ENCODE measurements around the gene GREB1L. TPM values are rescaled to one million over a fixed set of nuclear protein-coding genes. Genes with fewer than 3 reads are reported as not detected.
"Not testable (repeated sequence)": the region's sequence is repeated elsewhere in the genome, so short reads cannot be mapped to it uniquely, and the experiment has no call there.

The GREB1L gene
- polyA plus RNA-seq, 3 donors from 2014 or later: 0.21 TPM; not detected in 2

DNA sequence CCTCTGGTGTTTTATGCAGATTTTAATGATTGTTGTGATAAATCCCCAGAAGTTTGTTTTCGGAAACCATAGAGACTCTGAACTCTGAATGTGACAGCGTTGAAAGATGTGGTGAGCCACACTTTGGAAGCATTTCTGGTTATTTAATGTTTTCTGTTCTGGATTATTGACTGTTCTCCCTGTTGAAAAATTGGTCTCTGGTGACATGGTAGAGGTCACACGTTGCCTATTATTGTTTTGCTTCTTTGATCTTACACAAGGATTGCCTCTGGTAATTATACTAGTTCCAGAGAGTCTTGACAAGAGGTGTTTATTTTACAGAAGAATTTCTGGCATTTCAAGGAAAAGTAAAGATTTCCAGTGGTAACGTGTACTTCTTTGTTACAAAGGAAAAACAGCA is 127.1 kb downstream of the GREB1L start:
- Mint-ChIP-seq H3K9me3 (peaks cover 0 to 1% (median 0%) of the 10 kb centered on the region in 6 donors), H3K4me3 (no peak overlapping the region), H3K4me1 (no peaks in the 10 kb centered on the region), H3K27me3 (ENCODE audit: low read depth in 3 of 3) (peaks cover 0 to 5% (median 2%) of the 10 kb centered on the region in 3 donors), H3K27ac (no peak overlapping the region), H3K36me3 (no peaks in the 10 kb centered on the region)
- no peak for DNase-seq

DNA sequence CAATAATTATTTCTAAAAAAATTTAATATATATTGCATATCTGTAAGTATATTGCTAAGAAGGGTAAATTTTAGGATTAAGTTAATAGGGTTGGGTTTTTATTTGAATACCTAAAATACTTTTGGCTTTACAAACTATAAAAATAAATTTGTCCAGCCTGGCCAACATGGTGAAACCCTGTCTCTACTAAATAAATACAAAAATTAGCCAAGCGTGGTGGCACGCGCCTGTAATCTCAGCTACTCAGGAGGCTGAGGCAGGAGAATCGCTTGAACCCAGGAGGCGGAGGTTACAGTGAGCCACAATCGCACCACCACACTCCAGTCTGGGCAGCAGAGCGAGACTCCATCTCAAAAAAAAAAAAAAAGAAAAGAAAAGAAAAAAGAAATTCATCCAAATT is 127.6 kb downstream of the GREB1L start:
- H3K36me3 Mint-ChIP-seq; H3K27ac Mint-ChIP-seq; H3K27me3 Mint-ChIP-seq (ENCODE audit: low read depth in 3 of 3); H3K9me3 Mint-ChIP-seq; H3K4me3 Mint-ChIP-seq; DNase-seq; H3K4me1 Mint-ChIP-seq: not testable (repeated sequence)

DNA sequence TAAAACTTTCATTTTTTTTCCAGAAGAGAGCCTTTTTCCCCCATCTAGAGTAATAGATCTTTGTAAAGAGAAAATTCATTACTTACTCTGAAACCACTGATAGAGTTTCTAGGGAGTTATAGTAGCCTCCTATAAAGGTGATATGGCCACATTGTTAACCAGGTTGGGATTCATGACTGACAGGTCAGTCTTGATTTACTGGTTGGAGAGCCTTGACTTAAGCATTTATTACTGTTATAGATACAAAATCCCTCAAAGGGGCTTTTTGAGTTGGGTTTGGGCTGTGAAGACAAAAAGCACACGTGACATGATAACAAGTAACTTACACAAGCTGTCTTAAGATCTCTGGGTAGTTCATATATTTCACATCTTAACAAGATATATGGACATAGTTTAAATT is 141.0 kb downstream of the GREB1L start:
- H3K27ac Mint-ChIP-seq: no peak overlapping the region
- no peak for DNase-seq
- H3K27me3 Mint-ChIP-seq (ENCODE audit: low read depth in 3 of 3): peaks cover 0 to 2% (median 2%) of the 10 kb centered on the region in 3 donors
- H3K4me3 Mint-ChIP-seq: no peak overlapping the region
- H3K9me3 Mint-ChIP-seq: no peaks in the 10 kb centered on the region
- no peaks in the 10 kb centered on the region for H3K4me1 Mint-ChIP-seq
- no peaks in the 10 kb centered on the region for H3K36me3 Mint-ChIP-seq

DNA sequence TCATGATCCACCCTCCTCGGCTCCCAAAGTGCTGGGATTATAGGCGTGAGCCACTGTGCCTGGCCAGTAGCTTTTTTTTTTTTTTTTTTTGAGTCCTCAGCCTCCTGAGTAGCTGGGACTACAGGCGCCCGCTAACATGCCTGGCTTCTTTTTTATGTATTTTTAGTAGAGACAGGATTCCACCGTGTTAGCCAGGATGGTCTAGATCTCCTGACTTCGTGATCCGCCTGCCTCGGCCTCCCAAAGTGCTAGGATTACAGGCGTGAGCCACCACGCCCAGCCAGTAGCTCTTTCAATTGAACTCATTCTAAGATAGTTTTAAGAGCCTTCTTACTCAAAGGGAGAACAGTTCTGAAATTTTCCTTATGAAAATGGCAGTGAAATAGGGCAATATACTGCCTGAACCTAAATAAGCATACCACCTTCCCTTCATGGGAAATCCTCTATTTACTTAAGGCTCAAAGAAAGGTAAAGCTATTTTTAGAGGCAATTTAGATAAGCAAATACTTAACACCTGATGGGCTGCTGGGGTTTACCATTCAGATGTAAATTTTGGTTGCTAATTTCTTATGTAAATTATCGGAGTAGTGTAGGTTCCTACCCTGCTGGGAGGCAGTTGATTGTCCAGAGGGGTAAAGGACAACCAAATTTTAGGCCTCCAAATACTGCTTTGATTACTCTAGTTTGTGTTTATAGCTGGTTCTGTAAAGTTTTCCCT is 144.7 kb downstream of the GREB1L start:
- no peak for DNase-seq
- peaks cover 0 to 9% (median 6%) of the 10 kb centered on the region in 3 donors for H3K27me3 Mint-ChIP-seq (ENCODE audit: low read depth in 3 of 3)
- no peak overlapping the region for H3K27ac Mint-ChIP-seq
- H3K4me1 Mint-ChIP-seq: no peaks in the 10 kb centered on the region
- no peak overlapping the region for H3K4me3 Mint-ChIP-seq
- H3K9me3 Mint-ChIP-seq: no peaks in the 10 kb centered on the region
- no peaks in the 10 kb centered on the region for H3K36me3 Mint-ChIP-seq

DNA sequence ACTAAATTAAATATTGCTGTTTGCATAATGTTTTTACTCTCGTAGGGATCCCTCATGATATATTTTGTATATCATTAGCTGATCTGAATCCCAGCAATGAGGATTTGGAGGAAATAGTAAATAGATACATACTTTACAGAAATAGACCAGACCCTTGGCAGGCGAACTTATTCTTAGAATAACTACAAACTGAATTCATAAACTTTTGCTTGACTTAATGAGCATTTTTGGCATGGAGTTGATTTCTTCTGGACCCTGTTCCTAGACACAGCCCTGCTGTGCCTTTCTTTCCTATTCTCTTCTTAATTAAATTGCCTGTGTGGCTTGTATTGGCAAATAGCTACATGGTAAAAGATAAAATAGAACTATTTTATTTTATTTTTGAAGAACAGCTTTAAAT is 145.9 kb downstream of the GREB1L start:
- no peak overlapping the region for H3K4me3 Mint-ChIP-seq
- H3K27me3 Mint-ChIP-seq (ENCODE audit: low read depth in 3 of 3): peaks cover 0 to 11% (median 6%) of the 10 kb centered on the region in 3 donors
- H3K27ac Mint-ChIP-seq: no peak overlapping the region
- no peak for DNase-seq
- no peaks in the 10 kb centered on the region for H3K4me1 Mint-ChIP-seq
- no peaks in the 10 kb centered on the region for H3K36me3 Mint-ChIP-seq
- no peaks in the 10 kb centered on the region for H3K9me3 Mint-ChIP-seq

GRCh38 chr18:21389283-21389682 is 147.3 kb downstream of the GREB1L start:
- Mint-ChIP-seq H3K4me1 (no peaks in the 10 kb centered on the region), H3K27ac (no peak overlapping the region), H3K9me3 (no peaks in the 10 kb centered on the region), H3K36me3 (no peaks in the 10 kb centered on the region), H3K27me3 (ENCODE audit: low read depth in 3 of 3) (peaks cover 0 to 11% (median 3%) of the 10 kb centered on the region in 3 donors), H3K4me3 (no peak overlapping the region)
- DNase-seq: no peak

GRCh38 chr18:21389903-21390302 is 147.9 kb downstream of the GREB1L start:
- Mint-ChIP-seq H3K27me3 (ENCODE audit: low read depth in 3 of 3) (peaks cover 0 to 11% (median 3%) of the 10 kb centered on the region in 3 donors), H3K36me3 (no peaks in the 10 kb centered on the region), H3K27ac (no peak overlapping the region), H3K9me3 (no peaks in the 10 kb centered on the region), H3K4me3 (no peak overlapping the region), H3K4me1 (no peaks in the 10 kb centered on the region)
- no peak for DNase-seq

DNA sequence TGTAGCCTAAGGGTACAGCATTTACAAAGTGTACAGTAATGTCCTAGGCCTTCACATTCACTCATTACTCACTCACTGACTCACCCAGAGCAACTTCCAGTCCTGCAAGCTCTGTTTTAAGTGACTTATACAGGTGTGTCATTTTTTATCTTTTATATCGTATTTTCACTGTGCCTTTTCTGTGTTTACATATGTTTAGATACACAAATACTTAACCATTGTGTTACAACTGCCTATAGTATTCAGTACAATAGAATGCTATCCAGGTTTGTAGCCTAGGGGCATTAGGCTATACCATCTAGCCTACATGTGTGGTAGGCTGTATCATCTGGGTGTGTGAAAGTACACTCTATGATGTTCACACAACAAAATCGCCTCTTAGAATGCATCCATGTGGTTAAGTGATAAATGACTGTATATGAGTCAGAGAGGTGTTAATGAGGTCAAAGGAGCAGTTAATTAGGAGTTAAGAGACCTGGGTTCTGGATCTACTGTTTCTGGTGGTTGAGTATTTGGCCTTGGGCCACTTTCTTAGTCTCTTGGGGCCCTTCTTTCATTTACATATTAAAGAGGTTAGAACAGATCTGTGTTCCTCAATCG is 149.1 kb downstream of the GREB1L start:
- H3K27ac Mint-ChIP-seq: no peak overlapping the region

DNA sequence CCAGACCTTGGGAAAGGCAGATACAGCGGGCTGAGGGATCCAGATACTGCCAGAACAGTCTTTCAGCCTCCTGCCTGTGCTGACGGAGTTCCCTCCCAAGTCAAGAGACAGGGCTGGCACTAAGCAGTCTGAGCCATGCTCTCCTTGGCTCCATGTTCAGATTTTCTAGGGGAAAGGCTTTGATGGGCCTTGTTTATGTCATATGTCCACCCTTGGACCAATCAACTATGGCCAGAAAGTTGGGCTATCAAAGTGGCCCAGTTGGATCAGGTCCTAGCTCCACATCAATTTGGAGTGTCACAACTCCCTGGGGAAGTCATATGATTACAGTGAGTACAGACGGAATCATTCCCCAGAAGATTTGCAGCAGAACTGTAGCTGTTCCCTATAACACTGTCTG is 152.0 kb downstream of the GREB1L start:
- H3K4me1 Mint-ChIP-seq: no peaks in the 10 kb centered on the region
- no peak for DNase-seq
- peaks cover 0 to 10% (median 3%) of the 10 kb centered on the region in 3 donors for H3K27me3 Mint-ChIP-seq (ENCODE audit: low read depth in 3 of 3)
- no peaks in the 10 kb centered on the region for H3K9me3 Mint-ChIP-seq
- H3K27ac Mint-ChIP-seq: no peak overlapping the region
- no peaks in the 10 kb centered on the region for H3K36me3 Mint-ChIP-seq
- no peak overlapping the region for H3K4me3 Mint-ChIP-seq

More for the DNA sequence above, 149.1 kb downstream of the GREB1L start:
- DNase-seq: no peak
- peaks cover 0 to 10% (median 3%) of the 10 kb centered on the region in 3 donors for H3K27me3 Mint-ChIP-seq (ENCODE audit: low read depth in 3 of 3)
- no peaks in the 10 kb centered on the region for H3K9me3 Mint-ChIP-seq
- H3K4me3 Mint-ChIP-seq: no peak overlapping the region
- no peaks in the 10 kb centered on the region for H3K36me3 Mint-ChIP-seq
- H3K4me1 Mint-ChIP-seq: no peaks in the 10 kb centered on the region

DNA sequence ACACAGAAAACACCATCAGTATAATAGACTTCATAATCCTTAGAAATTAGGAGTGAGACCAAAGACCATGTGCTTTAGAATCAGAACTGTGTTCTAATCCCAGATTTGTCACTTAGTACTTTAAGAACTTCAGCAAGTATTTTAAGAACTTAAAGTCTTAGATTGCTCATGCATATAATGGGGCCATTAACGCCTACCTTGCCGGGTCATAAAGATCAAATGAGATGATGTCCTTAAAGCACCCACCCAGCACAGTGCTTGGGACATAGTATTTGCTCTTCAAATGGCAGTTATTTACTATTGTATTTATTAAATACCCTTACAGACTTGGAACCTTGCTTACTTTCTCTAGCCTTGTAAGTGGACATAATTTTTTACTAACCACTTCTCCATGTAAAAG is 156.1 kb downstream of the GREB1L start:
- no peak overlapping the region for H3K4me3 Mint-ChIP-seq

GRCh38 chr18:21402272-21402671 is 160.2 kb downstream of the GREB1L start:
- no peaks in the 10 kb centered on the region for H3K9me3 Mint-ChIP-seq
- DNase-seq: no peak
- H3K36me3 Mint-ChIP-seq: no peaks in the 10 kb centered on the region
- H3K4me3 Mint-ChIP-seq: no peak overlapping the region
- no peaks in the 10 kb centered on the region for H3K4me1 Mint-ChIP-seq
- H3K27ac Mint-ChIP-seq: no peak overlapping the region
- peaks cover 0 to 6% (median 0%) of the 10 kb centered on the region in 3 donors for H3K27me3 Mint-ChIP-seq (ENCODE audit: low read depth in 3 of 3)

More for the DNA sequence above, 156.1 kb downstream of the GREB1L start:
- Mint-ChIP-seq H3K27ac (no peak overlapping the region), H3K9me3 (no peaks in the 10 kb centered on the region), H3K4me1 (no peaks in the 10 kb centered on the region), H3K36me3 (no peaks in the 10 kb centered on the region), H3K27me3 (ENCODE audit: low read depth in 3 of 3) (peaks cover 0 to 6% (median 0%) of the 10 kb centered on the region in 3 donors)
- DNase-seq: no peak

GRCh38 chr18:21404426-21404825 is 162.4 kb downstream of the GREB1L start:
- H3K36me3 Mint-ChIP-seq: no peaks in the 10 kb centered on the region
- H3K4me3 Mint-ChIP-seq: no peak overlapping the region
- DNase-seq: no peak
- H3K27me3 Mint-ChIP-seq (ENCODE audit: low read depth in 3 of 3): peaks cover 0 to 6% (median 0%) of the 10 kb centered on the region in 3 donors
- H3K27ac Mint-ChIP-seq: no peak overlapping the region
- H3K4me1 Mint-ChIP-seq: no peaks in the 10 kb centered on the region
- H3K9me3 Mint-ChIP-seq: peaks cover 0 to 2% (median 0%) of the 10 kb centered on the region in 6 donors

DNA sequence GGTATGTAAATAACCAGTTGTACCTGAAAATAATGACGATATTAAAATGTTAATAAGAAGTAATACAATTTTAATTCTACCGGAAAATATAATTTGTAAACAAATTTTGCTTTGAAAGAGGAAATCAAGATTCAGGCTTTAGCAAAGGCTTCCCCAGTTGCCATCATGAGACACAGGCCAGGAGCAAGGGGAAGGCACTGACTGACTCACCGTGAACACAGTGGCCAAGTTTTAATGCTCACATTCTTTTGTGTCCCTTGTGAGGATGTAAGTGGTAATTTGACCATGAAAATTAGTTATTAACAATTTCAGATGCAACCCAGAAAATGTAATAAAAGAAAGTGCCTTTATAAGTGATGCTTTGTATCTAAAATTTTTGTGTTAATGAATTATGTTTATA is 164.1 kb downstream of the GREB1L start:
- Mint-ChIP-seq H3K27me3 (ENCODE audit: low read depth in 3 of 3) (peaks cover 0 to 6% (median 0%) of the 10 kb centered on the region in 3 donors), H3K4me3 (no peak overlapping the region), H3K9me3 (peaks cover 0 to 4% (median 0%) of the 10 kb centered on the region in 6 donors), H3K36me3 (no peaks in the 10 kb centered on the region), H3K27ac (no peak overlapping the region), H3K4me1 (no peaks in the 10 kb centered on the region)
- DNase-seq: no peak

DNA sequence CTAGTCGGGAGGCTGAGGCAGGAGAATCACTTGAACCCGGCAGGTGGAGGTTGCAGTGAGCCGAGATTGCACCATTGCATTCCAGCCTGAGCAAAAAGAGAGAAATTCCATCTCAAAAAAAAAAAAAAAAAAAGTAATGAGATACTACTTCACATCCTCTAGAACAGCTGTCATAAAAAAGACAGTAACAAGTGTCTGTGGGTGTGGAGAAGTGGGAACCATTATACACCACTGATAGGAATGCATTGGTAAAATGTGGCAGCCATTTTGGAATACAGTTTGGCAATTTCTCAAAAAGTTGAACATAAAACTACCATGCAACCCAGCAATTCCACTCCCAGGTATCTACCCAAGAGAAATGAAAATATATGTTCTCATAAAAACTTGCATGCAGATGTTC is 166.6 kb downstream of the GREB1L start:
- H3K4me3 Mint-ChIP-seq: no peak overlapping the region
- no peak for DNase-seq
- no peaks in the 10 kb centered on the region for H3K4me1 Mint-ChIP-seq
- no peak overlapping the region for H3K27ac Mint-ChIP-seq
- H3K36me3 Mint-ChIP-seq: no peaks in the 10 kb centered on the region
- H3K9me3 Mint-ChIP-seq: peaks cover 0 to 4% (median 0%) of the 10 kb centered on the region in 6 donors
- H3K27me3 Mint-ChIP-seq (ENCODE audit: low read depth in 3 of 3): peaks cover 0 to 5% (median 0%) of the 10 kb centered on the region in 3 donors

Measured in immature natural killer cell (primary cell).